K562 (cell line): ENCODE data around the gene WWC2. TPM values are rescaled to one million over a fixed set of nuclear protein-coding genes. Genes with fewer than 3 reads are reported as not detected.
A peak's percentile ranks its signal among the peaks of the same experiment; 100 is the strongest.

Experiments
- ATAC-seq: fragments of 200-7000 bp; cut with Tn5 transposase; 3 replicates; pipeline ENCODE4 v1.9.1; 2020; ENCODE audit warnings: moderate library complexity
- BruUV-seq: library from RNA; stranded (reverse); fragments of 400-500 nt; replicated peaks from 2 replicates; lab custom pipeline; 2021; lab: Mats Ljungman, UMichigan
- CTCF ChIA-PET: fragments of 300-600 bp; formaldehyde crosslinking; extraction: SDS; loops from one replicate; lab custom pipeline; 2021; ENCODE audit warnings: low intra/inter-chr PET ratio; lab: Yijun Ruan, JAX
- POLR2A ChIA-PET: fragments of 300-600, 350-650 bp; sonication (Branson Sonifier 250); formaldehyde crosslinking; extraction: SDS; loops from one replicate; lab custom pipeline; 2021; ENCODE audit warnings: antibody characterized with exemption, inconsistent platforms; lab: Yijun Ruan, JAX
- DNase-seq, 4 experiments: peaks; one replicate each; pipeline versions ENCODE4 v3.0.0 to v3.0.0-alpha.2; 2011 to 2018; ENCODE audit warnings: low spot score in 3 of 4, mixed read lengths in 3 of 4; ENCODE audit errors: extremely low read depth in 1 of 4
- FAIRE-seq: peaks from 2 replicates; lab custom pipeline; 2011; peaks lifted over from hg19 to GRCh38; lab: Jason Lieb, UNC
- H2AFZ ChIP-seq: 2 replicates; pipeline ENCODE4 v1.6.0; 2011; ENCODE audit warnings: low read depth, low read length, control low read depth, inconsistent platforms
- H3K27ac ChIP-seq: fragments of 200-600 bp; 3 replicates; pipeline ENCODE4 v1.8.0; 2011; ENCODE audit warnings: low read depth, mild to moderate bottlenecking, control low read depth, inconsistent platforms, low read length, moderate library complexity, mixed read lengths; ENCODE audit errors: extremely low read depth
- H3K27me3 ChIP-seq, 2 experiments: fragments of 300-600 bp in 1 of 2; 2 replicates in 1 of 2; 3 replicates in 1 of 2; pipeline versions ENCODE4 v1.6.0 to v1.8.0; 2011; ENCODE audit warnings: inconsistent platforms in 2 of 2, low read length in 2 of 2, mild to moderate bottlenecking in 1 of 2, mixed read lengths in 1 of 2, moderate library complexity in 1 of 2; ENCODE audit not compliant: control insufficient read depth in 2 of 2, insufficient read depth in 2 of 2
- H3K36me3 ChIP-seq: fragments of 300-600 bp; 3 replicates; pipeline ENCODE4 v1.8.0; 2011; ENCODE audit warnings: mild to moderate bottlenecking, low read length, inconsistent platforms; ENCODE audit not compliant: control insufficient read depth, insufficient read depth
- H3K4me1 ChIP-seq, 2 experiments: fragments of 200-600 bp in 1 of 2; replicated peaks in 1 of 2; 2 replicates in 1 of 2; 3 replicates in 1 of 2; pipeline versions ENCODE4 v1.5.1 to v1.8.0; 2011; ENCODE audit warnings: inconsistent platforms in 2 of 2, low read length in 2 of 2, mild to moderate bottlenecking in 1 of 2, mixed read lengths in 1 of 2, moderate library complexity in 1 of 2; ENCODE audit not compliant: control insufficient read depth in 2 of 2, insufficient read depth in 2 of 2
- H3K4me2 ChIP-seq: 2 replicates; pipeline ENCODE4 v1.6.1; 2011; ENCODE audit warnings: low read length, control low read depth, inconsistent platforms, mixed read lengths; ENCODE audit not compliant: insufficient read depth
- H3K4me3 ChIP-seq: fragments of 200-600 bp; sonication (generic), shearing (Covaris generic); 2 replicates; pipeline ENCODE4 v1.5.1; 2016; ENCODE audit warnings: control low read depth, inconsistent platforms
- H3K79me2 ChIP-seq: fragments of 200-600 bp; 3 replicates; pipeline ENCODE4 v1.8.0; 2011; ENCODE audit warnings: low read length, inconsistent platforms; ENCODE audit not compliant: control insufficient read depth, insufficient read depth
- H3K9ac ChIP-seq, 2 experiments: 2 replicates each; pipeline versions ENCODE4 v1.6.0 to v1.6.1; 2011; ENCODE audit warnings: low read depth in 2 of 2, low read length in 2 of 2, control low read depth in 1 of 2, inconsistent platforms in 1 of 2, mild to moderate bottlenecking in 1 of 2, mixed read lengths in 1 of 2; ENCODE audit not compliant: insufficient read depth in 1 of 2
- H3K9me1 ChIP-seq: one replicate; pipeline ENCODE4 v1.6.0; 2011; ENCODE audit warnings: inconsistent platforms, mild to moderate bottlenecking, low read length, moderate library complexity; ENCODE audit not compliant: control insufficient read depth, insufficient read depth
- H3K9me3 ChIP-seq: replicated peaks from 2 replicates; pipeline ENCODE4 v1.5.1; 2011; ENCODE audit warnings: low read depth, low read length, inconsistent platforms; ENCODE audit not compliant: control insufficient read depth, insufficient read depth
- H4K20me1 ChIP-seq: replicated peaks from 2 replicates; pipeline ENCODE4 v1.6.1; 2011; ENCODE audit warnings: low read length, inconsistent platforms, mixed read lengths; ENCODE audit not compliant: control insufficient read depth, insufficient read depth
- GATAD2B ChIP-seq: fragments of 450-650 bp; IDR thresholded peaks from 2 replicates; pipeline ENCODE4 v1.6.1; 2017; ENCODE audit warnings: mild to moderate bottlenecking, borderline replicate concordance
- MTF1 ChIP-seq: fragments of 250-450 bp; sonication (Bioruptor Pico); IDR thresholded peaks from 2 replicates; pipeline ENCODE4 v1.9.0; 2021; ENCODE audit warnings: moderate library complexity, mild to moderate bottlenecking, inconsistent platforms, borderline replicate concordance
- RAD21 ChIP-seq, 2 experiments: fragments of 250-450 bp in 1 of 2; fragments of 450-650 bp in 1 of 2; sonication (Bioruptor Pico) in 1 of 2; formaldehyde crosslinking in 1 of 2; IDR thresholded peaks in 1 of 2; conservative IDR thresholded peaks in 1 of 2; 2 replicates each; pipeline versions ENCODE4 v1.4.0 to v1.8.0; 2020 to 2022; ENCODE audit warnings: mild to moderate bottlenecking in 2 of 2, moderate library complexity in 1 of 2
- SRSF7 ChIP-seq: fragments of 200-400 bp; formaldehyde crosslinking; optimal IDR thresholded peaks from 2 replicates; pipeline ENCODE3; 2017; ENCODE audit warnings: mild to moderate bottlenecking, low read depth, low read length
- ZFP36 ChIP-seq: fragments of 150-350 bp; IDR thresholded peaks from 2 replicates; pipeline ENCODE4 v1.6.1; 2018; ENCODE audit warnings: low read length, low read depth; ENCODE audit not compliant: partially characterized antibody
- ZNF232 ChIP-seq: sonication (generic); formaldehyde crosslinking; IDR thresholded peaks from 2 replicates; pipeline ENCODE4 v1.8.0; 2022; ENCODE audit warnings: mild to moderate bottlenecking, missing genetic modification reagents
- WGBS: fragments of 100-300 bp; shearing (Covaris generic); methylation state at CpG from one replicate; pipeline ENCODE4 v1.1.6; 2016; ENCODE audit warnings: low coverage, mixed read lengths; ENCODE audit not compliant: insufficient coverage; ENCODE audit errors: missing lambda C conversion rate; 5-methylcytosine and 5-hydroxymethylcytosine counted together
- in situ Hi-C: fragments of 300-500 bp; cut with MboI; formaldehyde crosslinking; loops from 4 replicates; pipeline ENCODE4 v1.15.0; 2018; ENCODE audit warnings: inconsistent platforms, mixed read lengths
- intact Hi-C: fragments of 100-400 bp; cut with micrococcal nuclease; formaldehyde crosslinking; loops from 2 replicates; pipeline ENCODE4 v1.14.2; 2022
- polyA plus RNA-seq, 8 experiments: library from polyadenylated mRNA; depleted of rRNA in 4 of 8; stranded (reverse) in 5 of 8; unstranded in 3 of 8; fragments of >200 nt; fragmentation: Nextera tagmentation in 2 of 8; fragmentation: Illumina TruSeq in 1 of 8; extraction: Ambion mirVana in 2 of 8; extraction: Trizol in 1 of 8; gene quantifications; 2 replicates each; pipeline versions ENCODE4 v1.2.1 to v1.2.3, GENCODE V29; 2011 to 2014; ENCODE audit warnings: inconsistent platforms in 1 of 8, missing spikeins in 1 of 8
- total RNA-seq, 7 experiments: library from RNA; depleted of rRNA in 6 of 7; stranded (reverse); fragments of >200 nt in 6 of 7; fragmentation: Illumina TruSeq in 2 of 7; extraction: Trizol in 2 of 7; gene quantifications; 2 replicates each; pipeline versions ENCODE4 v1.2.1 to v1.2.3, GENCODE V29; 2011 to 2021; ENCODE audit warnings: low replicate concordance in 1 of 7
- TF ChIP-seq, protein P1 (sequence below): fragments of 450-650 bp; formaldehyde crosslinking; IDR thresholded peaks from 2 replicates; pipeline ENCODE4 v1.4.0; 2020; ENCODE audit warnings: mild to moderate bottlenecking, moderate library complexity
- TF ChIP-seq, protein P2 (sequence below), 2 experiments: IDR thresholded peaks; 2 replicates each; pipeline ENCODE4 v1.6.1; 2011; ENCODE audit warnings: borderline replicate concordance in 1 of 2, control low read depth in 1 of 2, low read depth in 1 of 2, low read length in 1 of 2, mild to moderate bottlenecking in 1 of 2, mixed read lengths in 1 of 2, moderate library complexity in 1 of 2; ENCODE audit not compliant: insufficient read depth in 1 of 2, insufficient read length in 1 of 2, poor library complexity in 1 of 2, severe bottlenecking in 1 of 2; ENCODE audit errors: extremely low read depth in 1 of 2
- TF ChIP-seq, protein P3 (sequence below): fragments of 250-450 bp; sonication (Bioruptor Pico); IDR thresholded peaks from 2 replicates; pipeline ENCODE4 v1.6.1; 2021; ENCODE audit warnings: mild to moderate bottlenecking
- TF ChIP-seq, protein P4 (sequence below): sonication (generic); formaldehyde crosslinking; IDR thresholded peaks from 2 replicates; pipeline ENCODE4 v1.8.0; 2022; ENCODE audit warnings: mild to moderate bottlenecking, missing genetic modification reagents
- TF ChIP-seq, protein P5 (sequence below), 3 experiments: IDR thresholded peaks in 2 of 3; conservative IDR thresholded peaks in 1 of 3; 2 replicates each; pipeline ENCODE4 v1.5.1; 2011 to 2012; ENCODE audit warnings: low read length in 3 of 3, mild to moderate bottlenecking in 3 of 3, control low read depth in 2 of 3, improper control_type of control experiment in 1 of 3, inconsistent platforms in 1 of 3, low read depth in 1 of 3, mixed read lengths in 1 of 3, moderate library complexity in 1 of 3; ENCODE audit not compliant: insufficient read depth in 2 of 3

WWC2 gene
- total and polyA plus RNA-seq, 9 of the 15 experiments (the other 6 are each of a cell fraction or from before 2014, with no cell fraction given) = 3.7 to 39.4 (median 19.6) TPM

DNA sequence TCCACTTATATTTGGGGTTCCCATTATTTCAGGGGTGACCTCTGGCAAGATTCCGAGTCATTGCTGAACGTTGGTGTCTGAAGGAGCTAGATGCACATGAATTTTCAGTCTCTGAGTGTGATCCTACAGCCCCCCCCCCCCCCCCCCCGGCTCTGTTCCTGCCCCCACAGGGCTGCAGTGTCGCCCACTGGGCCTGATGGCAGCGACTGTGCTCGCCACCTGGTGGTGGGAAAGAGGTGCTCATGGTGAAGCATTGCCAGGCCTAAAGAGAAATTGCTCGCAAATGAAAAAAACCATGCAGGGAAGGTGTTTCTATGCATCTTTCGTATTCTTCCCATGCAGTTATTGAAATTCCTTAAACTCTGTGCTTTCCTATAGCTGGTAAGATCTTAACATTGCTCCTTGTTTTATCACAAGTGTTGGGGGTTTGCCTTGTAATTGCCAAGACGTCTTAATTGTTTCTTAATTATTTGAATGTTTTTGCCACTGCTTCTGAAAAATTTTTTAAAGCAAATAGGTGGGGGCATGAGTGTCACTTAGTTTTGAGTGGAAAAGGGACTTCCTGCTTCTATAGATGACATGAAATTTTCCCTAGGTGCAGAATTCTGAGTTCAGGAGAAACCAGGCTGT is 157.8 kb downstream of the WWC2 start (continued):
- TF ChIP-seq, protein P1, sequence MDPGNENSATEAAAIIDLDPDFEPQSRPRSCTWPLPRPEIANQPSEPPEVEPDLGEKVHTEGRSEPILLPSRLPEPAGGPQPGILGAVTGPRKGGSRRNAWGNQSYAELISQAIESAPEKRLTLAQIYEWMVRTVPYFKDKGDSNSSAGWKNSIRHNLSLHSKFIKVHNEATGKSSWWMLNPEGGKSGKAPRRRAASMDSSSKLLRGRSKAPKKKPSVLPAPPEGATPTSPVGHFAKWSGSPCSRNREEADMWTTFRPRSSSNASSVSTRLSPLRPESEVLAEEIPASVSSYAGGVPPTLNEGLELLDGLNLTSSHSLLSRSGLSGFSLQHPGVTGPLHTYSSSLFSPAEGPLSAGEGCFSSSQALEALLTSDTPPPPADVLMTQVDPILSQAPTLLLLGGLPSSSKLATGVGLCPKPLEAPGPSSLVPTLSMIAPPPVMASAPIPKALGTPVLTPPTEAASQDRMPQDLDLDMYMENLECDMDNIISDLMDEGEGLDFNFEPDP = no peak

DNA sequence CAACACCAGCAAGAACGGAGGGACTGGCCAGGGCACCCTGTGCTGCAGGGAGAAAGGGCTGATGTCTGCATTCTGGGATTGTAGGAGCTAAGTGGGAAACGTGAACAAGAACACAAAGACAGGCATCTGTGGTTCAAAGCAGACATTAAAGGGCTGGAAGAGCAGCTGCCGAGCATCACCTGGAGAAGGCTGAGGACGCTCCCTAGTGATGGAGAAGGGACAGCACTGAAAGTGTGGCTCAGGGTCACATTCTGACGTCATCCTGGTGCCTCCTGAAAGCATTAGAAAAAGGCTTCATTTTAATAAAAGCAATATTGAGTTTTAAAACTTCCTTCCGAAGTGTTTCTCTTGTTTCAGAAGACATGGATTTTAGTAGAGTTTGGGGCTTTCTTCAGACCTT is 158.8 kb downstream of the WWC2 start:
- WGBS = 52% methylated on average over 6 of the region's 6 CpGs
- Histone ChIP-seq H3K79me2 (no peaks in the 10 kb centered on the region), H3K27me3 (no peaks in the 10 kb centered on the region), H3K9me3 (no peaks in the 10 kb centered on the region), H3K4me2 (no peak overlapping the region), H3K9me1 (no peaks in the 10 kb centered on the region), H2AFZ (no peak overlapping the region), H3K9ac (no peak overlapping the region), H3K4me3 (no peak overlapping the region), H4K20me1 (no peaks in the 10 kb centered on the region), H3K27ac (no peak overlapping the region), H3K36me3 (peaks cover 34% of the 10 kb centered on the region; the same call in 2 of the 3 replicates), H3K4me1 (peaks cover 0 to 4% of the 10 kb centered on the region in 2 experiments; a peak in 3 of 5 replicates)
- peak in 2 of 4 experiments; percentile 14 to 15 for DNase-seq
- no TSS peak for BruUV-seq
- intact Hi-C loops (no loop called here), in situ Hi-C loops (loop anchor here (5.0 to 25.0 kb wide), 2 partner anchors 186 to 796 kb away; no protein-coding TSS in a partner anchor)
- no peak for FAIRE-seq
- ChIA-PET CTCF (interaction anchor here (0.8 to 3.2 kb wide), 2 partner anchors 186 to 320 kb away, joined by 3 to 21 read pairs; no protein-coding TSS in a partner anchor), POLR2A (no interaction called here)
- ATAC-seq = no peak
- TF ChIP-seq, protein P2, sequence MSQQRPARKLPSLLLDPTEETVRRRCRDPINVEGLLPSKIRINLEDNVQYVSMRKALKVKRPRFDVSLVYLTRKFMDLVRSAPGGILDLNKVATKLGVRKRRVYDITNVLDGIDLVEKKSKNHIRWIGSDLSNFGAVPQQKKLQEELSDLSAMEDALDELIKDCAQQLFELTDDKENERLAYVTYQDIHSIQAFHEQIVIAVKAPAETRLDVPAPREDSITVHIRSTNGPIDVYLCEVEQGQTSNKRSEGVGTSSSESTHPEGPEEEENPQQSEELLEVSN (IDR thresholded peaks at IDR 0.05; ENCODE audit: borderline replicate concordance in 1 of 2, extremely low read depth in 1 of 2, insufficient read depth in 1 of 2, insufficient read length in 1 of 2, low read depth in 1 of 2, low read length in 1 of 2, poor library complexity in 1 of 2, severe bottlenecking in 1 of 2) = no peak
- TF ChIP-seq GATAD2B (no peak), ZNF232 (no peak), MTF1 (CRISPR knock-in tag) (no peak), RAD21 (CRISPR knock-in tag; conservative IDR thresholded peaks at IDR 0.05 in 1 of 2, IDR thresholded peaks at IDR 0.05 in 1 of 2) (peak in 1 of 2 experiments; percentile 30; a peak in 2 of 4 replicates), ZFP36 (no peak), SRSF7 (no peak)
- TF ChIP-seq, protein P3, sequence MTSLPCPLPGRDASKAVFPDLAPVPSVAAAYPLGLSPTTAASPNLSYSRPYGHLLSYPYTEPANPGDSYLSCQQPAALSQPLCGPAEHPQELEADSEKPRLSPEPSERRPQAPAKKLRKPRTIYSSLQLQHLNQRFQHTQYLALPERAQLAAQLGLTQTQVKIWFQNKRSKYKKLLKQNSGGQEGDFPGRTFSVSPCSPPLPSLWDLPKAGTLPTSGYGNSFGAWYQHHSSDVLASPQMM (CRISPR knock-in tag) = no peak
- TF ChIP-seq, protein P4, sequence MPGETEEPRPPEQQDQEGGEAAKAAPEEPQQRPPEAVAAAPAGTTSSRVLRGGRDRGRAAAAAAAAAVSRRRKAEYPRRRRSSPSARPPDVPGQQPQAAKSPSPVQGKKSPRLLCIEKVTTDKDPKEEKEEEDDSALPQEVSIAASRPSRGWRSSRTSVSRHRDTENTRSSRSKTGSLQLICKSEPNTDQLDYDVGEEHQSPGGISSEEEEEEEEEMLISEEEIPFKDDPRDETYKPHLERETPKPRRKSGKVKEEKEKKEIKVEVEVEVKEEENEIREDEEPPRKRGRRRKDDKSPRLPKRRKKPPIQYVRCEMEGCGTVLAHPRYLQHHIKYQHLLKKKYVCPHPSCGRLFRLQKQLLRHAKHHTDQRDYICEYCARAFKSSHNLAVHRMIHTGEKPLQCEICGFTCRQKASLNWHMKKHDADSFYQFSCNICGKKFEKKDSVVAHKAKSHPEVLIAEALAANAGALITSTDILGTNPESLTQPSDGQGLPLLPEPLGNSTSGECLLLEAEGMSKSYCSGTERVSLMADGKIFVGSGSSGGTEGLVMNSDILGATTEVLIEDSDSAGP = no peak
- TF ChIP-seq, protein P5, sequence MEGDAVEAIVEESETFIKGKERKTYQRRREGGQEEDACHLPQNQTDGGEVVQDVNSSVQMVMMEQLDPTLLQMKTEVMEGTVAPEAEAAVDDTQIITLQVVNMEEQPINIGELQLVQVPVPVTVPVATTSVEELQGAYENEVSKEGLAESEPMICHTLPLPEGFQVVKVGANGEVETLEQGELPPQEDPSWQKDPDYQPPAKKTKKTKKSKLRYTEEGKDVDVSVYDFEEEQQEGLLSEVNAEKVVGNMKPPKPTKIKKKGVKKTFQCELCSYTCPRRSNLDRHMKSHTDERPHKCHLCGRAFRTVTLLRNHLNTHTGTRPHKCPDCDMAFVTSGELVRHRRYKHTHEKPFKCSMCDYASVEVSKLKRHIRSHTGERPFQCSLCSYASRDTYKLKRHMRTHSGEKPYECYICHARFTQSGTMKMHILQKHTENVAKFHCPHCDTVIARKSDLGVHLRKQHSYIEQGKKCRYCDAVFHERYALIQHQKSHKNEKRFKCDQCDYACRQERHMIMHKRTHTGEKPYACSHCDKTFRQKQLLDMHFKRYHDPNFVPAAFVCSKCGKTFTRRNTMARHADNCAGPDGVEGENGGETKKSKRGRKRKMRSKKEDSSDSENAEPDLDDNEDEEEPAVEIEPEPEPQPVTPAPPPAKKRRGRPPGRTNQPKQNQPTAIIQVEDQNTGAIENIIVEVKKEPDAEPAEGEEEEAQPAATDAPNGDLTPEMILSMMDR (IDR thresholded peaks at IDR 0.05 in 2 of 3, conservative IDR thresholded peaks at IDR 0.05 in 1 of 3; ENCODE audit: insufficient read depth in 2 of 3, low read depth in 1 of 3, low read length in 3 of 3) = peak in 2 of 3 experiments; percentile 28 to 29; a peak in 3 of 6 replicates
